HG03108 (cell line): ENCODE results near the gene VSIR.

Experiments used
- ATAC-seq: cut with Tn5 transposase; IDR thresholded peaks from one replicate; pipeline ENCODE4 v1.9.1; 2021; ENCODE audit warnings: moderate library complexity; ENCODE audit not compliant: unreplicated experiment

Gene VSIR

GRCh38 chr10:71698737-71699136 is 74.6 kb downstream of the VSIR start:
- ATAC-seq: no peak

- no peak for ATAC-seq
Observed at GRCh38 chr10:71697938-71698709, 75.2 kb downstream of the VSIR start.
